Adipocyte (in vitro differentiated cells): Measurements from ENCODE around the gene PACS2.

Experiments used
- DNase-seq: peaks from one replicate; pipeline ENCODE4 v3.0.0-alpha.2; 2015; ENCODE audit warnings: low read depth
- H3K27me3 ChIP-seq: replicated peaks from 2 replicates; pipeline ENCODE4 v1.7.0; 2013; ENCODE audit warnings: mild to moderate bottlenecking, low read length, moderate library complexity; ENCODE audit not compliant: control insufficient read depth, insufficient read depth
- H3K36me3 ChIP-seq: 2 replicates; pipeline ENCODE4 v1.7.0; 2013; ENCODE audit warnings: low read length, mild to moderate bottlenecking, moderate library complexity; ENCODE audit not compliant: control insufficient read depth, insufficient read depth, severe bottlenecking
- H3K4me1 ChIP-seq: 2 replicates; pipeline ENCODE4 v1.7.0; 2013; ENCODE audit warnings: mild to moderate bottlenecking, low read length, moderate library complexity; ENCODE audit not compliant: control insufficient read depth, insufficient read depth
- H3K4me3 ChIP-seq: 2 replicates; pipeline ENCODE4 v1.7.0; 2013; ENCODE audit warnings: mild to moderate bottlenecking, low read length, moderate library complexity
- H3K9ac ChIP-seq: 2 replicates; pipeline ENCODE4 v1.7.0; 2013; ENCODE audit warnings: mild to moderate bottlenecking, low read length, moderate library complexity
- H3K9me3 ChIP-seq: 2 replicates; pipeline ENCODE4 v1.7.0; 2013; ENCODE audit warnings: mild to moderate bottlenecking, low read length, moderate library complexity; ENCODE audit not compliant: control insufficient read depth

Gene PACS2

GRCh38 chr14:105305345-105305744, 9.2 kb upstream of the PACS2 start:
- no peaks in the 10 kb centered on the region for H3K36me3 ChIP-seq
- H3K4me1 ChIP-seq = no peaks in the 10 kb centered on the region
- no peak for DNase-seq
- H3K9ac ChIP-seq = no peak overlapping the region
- no peak overlapping the region for H3K4me3 ChIP-seq
- no peaks in the 10 kb centered on the region for H3K27me3 ChIP-seq
- no peaks in the 10 kb centered on the region for H3K9me3 ChIP-seq

GRCh38 chr14:105305791-105306190, 8.8 kb upstream of the PACS2 start:
- Histone ChIP-seq H3K4me1 (no peaks in the 10 kb centered on the region), H3K36me3 (no peaks in the 10 kb centered on the region), H3K9ac (no peak overlapping the region), H3K4me3 (no peak overlapping the region), H3K9me3 (no peaks in the 10 kb centered on the region), H3K27me3 (no peaks in the 10 kb centered on the region)
- no peak for DNase-seq

- no peaks in the 10 kb centered on the region for H3K36me3 ChIP-seq
- DNase-seq = no peak
- no peaks in the 10 kb centered on the region for H3K4me1 ChIP-seq
- H3K27me3 ChIP-seq = no peaks in the 10 kb centered on the region
- no peaks in the 10 kb centered on the region for H3K9me3 ChIP-seq
- H3K4me3 ChIP-seq = no peak overlapping the region
- H3K9ac ChIP-seq = no peak overlapping the region
Observed at GRCh38 chr14:105307052-105307727, 7.4 kb upstream of the PACS2 start.

DNA sequence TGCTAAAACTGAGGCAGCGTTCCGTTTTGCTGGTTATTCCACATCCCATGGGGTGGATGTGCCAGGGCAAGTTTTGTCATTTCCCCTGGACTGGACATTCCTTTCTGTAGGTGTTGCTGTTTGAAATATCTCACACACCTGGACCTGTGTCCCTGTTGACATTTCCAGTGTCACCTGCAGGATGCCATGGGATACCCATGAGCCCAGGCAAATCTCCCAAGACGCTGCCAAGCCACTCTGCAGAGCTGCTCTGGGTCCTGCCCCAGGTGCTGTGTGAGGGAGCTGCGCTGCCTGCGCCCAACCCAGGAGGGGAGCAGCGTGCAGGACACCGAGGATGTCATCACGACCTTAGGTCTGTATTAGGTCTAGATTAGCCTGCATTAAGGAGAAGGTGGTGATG, 5.2 kb upstream of the PACS2 start:
- no peak for DNase-seq
- Histone ChIP-seq H3K36me3 (no peaks in the 10 kb centered on the region), H3K4me3 (no peak overlapping the region), H3K27me3 (no peaks in the 10 kb centered on the region), H3K4me1 (peaks cover 9% of the 10 kb centered on the region), H3K9ac (no peak overlapping the region), H3K9me3 (no peaks in the 10 kb centered on the region)

- Histone ChIP-seq H3K9ac (no peak overlapping the region), H3K9me3 (no peaks in the 10 kb centered on the region), H3K4me3 (no peak overlapping the region), H3K36me3 (no peaks in the 10 kb centered on the region), H3K27me3 (no peaks in the 10 kb centered on the region), H3K4me1 (peaks cover 23% of the 10 kb centered on the region)
- no peak for DNase-seq
Observed at GRCh38 chr14:105311838-105312237, 2.7 kb upstream of the PACS2 start.

- Histone ChIP-seq H3K4me3 (peak overlapping the region; percentile 67), H3K27me3 (no peaks in the 10 kb centered on the region), H3K36me3 (no peaks in the 10 kb centered on the region), H3K9ac (peak overlapping the region; percentile 86), H3K4me1 (peaks cover 35% of the 10 kb centered on the region), H3K9me3 (no peaks in the 10 kb centered on the region)
- no peak for DNase-seq
Observed at GRCh38 chr14:105312973-105313372, 1.6 kb upstream of the PACS2 start.

DNA sequence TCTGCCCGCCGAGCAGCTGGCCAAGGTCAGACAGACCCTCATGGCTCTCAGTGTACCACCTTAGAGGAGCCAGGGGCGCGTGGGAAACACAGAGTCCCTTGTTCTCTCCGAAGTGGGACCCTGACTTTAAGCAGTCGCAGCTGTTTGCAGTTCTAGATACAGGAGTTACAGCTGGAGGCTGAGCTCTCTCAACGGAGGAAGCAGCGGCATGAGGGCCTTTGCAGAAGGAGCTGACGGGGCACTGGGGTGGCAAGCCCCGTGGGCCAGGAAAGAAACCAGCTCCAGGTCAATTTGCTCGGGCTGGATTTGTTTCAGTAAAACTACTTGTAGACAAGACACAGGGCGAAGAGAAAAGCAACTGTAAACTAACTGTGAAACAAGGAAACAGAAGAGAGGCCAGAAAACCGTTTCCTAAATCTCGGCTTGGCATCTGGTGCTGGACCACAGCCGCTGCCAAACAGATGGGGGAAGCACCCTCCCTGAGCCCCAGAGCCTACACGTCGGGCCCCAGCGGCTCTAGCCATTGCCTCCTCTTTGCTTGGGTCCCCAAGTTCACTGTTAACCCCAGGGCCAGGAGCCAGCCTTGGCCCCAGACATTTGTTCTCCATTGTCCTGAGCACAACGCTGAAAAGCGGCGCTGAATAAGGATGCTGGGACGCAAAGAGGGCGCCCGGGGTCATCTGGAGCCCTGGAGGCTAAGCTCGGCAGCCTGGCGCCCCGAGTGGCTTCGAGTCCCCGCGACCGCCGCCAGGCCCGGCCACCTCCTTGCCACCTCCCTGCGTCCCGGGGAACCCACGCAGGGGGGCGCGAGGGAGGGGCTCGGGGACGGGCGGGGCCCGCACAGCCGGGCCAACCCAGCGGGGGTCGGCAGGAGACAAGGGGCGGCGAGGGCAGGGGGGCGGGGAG, 914 bp upstream of the PACS2 start:
- peaks cover 36% of the 10 kb centered on the region for H3K4me1 ChIP-seq
- no peaks in the 10 kb centered on the region for H3K36me3 ChIP-seq
- peak; percentile 32 for DNase-seq
- peak overlapping the region; percentile 67 for H3K4me3 ChIP-seq
- H3K27me3 ChIP-seq = no peaks in the 10 kb centered on the region
- peak overlapping the region; percentile 86 for H3K9ac ChIP-seq
- H3K9me3 ChIP-seq = no peaks in the 10 kb centered on the region

DNA sequence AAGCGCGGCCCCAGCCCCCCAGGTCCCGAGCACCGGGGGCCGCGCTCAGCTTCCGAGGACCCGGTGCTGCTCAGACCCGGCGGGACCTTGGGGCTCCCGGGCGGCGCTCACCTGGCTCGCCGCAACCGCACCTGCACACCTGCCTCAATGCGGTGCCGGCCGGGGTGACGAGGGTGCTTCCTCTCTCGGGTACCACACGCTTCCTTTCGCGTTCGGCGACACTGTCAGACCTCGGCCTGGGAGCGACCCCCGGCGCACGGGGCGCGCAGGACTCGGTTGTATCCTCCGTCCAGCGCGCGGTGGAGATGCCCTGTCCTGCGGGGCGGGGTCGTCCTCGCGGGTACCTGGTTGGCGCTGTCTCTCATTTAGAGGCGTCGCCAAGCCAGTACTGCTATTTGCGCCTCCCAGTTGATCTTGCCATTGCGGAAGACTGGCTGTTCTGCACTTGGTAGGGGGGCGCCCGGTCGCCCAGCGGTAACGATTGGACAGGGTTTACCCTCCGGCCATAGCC, 718 bp downstream of the PACS2 start:
- H3K4me3 ChIP-seq = peak overlapping the region; percentile 91
- peak overlapping the region; percentile 81 for H3K9ac ChIP-seq
- no peaks in the 10 kb centered on the region for H3K27me3 ChIP-seq
- H3K9me3 ChIP-seq = no peaks in the 10 kb centered on the region
- no peaks in the 10 kb centered on the region for H3K36me3 ChIP-seq
- peak; percentile 50 for DNase-seq
- H3K4me1 ChIP-seq = peaks cover 36% of the 10 kb centered on the region

DNA sequence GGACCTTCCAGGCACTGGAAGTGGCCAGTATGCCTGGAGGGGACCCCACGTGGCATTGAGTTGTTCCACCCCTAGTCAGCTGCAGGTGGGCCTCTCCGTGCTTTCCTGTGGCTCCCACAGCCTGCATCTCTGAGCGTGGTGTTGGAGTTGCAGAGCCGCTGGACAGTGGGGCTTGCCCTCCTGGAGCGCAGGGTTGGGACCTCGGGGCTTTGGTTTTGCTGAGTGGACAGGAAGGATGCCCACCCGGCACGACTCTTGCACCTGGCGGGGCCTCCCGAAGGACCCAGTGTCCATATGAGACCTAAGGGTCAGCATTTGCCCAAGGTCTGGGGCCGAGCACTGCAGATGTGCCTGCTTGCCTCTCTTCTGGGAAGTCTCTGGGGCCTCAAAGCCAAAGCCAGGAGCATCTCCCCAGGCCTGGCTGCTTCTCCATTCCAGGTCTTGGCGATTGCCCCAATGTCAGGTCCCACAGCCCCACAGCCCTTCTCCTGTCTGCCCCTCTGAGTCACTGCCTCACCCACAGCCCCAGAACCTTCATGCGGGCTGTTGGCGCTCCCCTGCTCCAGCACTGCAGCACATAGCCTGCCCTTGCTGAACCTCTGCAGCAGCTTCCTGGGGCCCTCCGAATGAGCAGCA, 1.5 kb downstream of the PACS2 start:
- Histone ChIP-seq H3K27me3 (no peaks in the 10 kb centered on the region), H3K4me3 (peak overlapping the region; percentile 91)
- DNase-seq = peak; percentile 7

GRCh38 chr14:105316577-105316941, 2.0 kb downstream of the PACS2 start:
- H3K4me1 ChIP-seq = peaks cover 36% of the 10 kb centered on the region
- H3K4me3 ChIP-seq = peak overlapping the region; percentile 91
- DNase-seq = no peak
- no peaks in the 10 kb centered on the region for H3K36me3 ChIP-seq
- H3K27me3 ChIP-seq = no peaks in the 10 kb centered on the region
- peak overlapping the region; percentile 76 for H3K9ac ChIP-seq
- H3K9me3 ChIP-seq = no peaks in the 10 kb centered on the region

More for the DNA sequence above, 1.5 kb downstream of the PACS2 start:
- peaks cover 36% of the 10 kb centered on the region for H3K4me1 ChIP-seq
- no peaks in the 10 kb centered on the region for H3K36me3 ChIP-seq
- H3K9ac ChIP-seq = peak overlapping the region; percentile 81
- H3K9me3 ChIP-seq = no peaks in the 10 kb centered on the region

GRCh38 chr14:105316968-105317510, 2.5 kb downstream of the PACS2 start:
- Histone ChIP-seq H3K4me3 (peak overlapping the region; percentile 71), H3K27me3 (no peaks in the 10 kb centered on the region), H3K36me3 (no peaks in the 10 kb centered on the region), H3K9ac (peak overlapping the region; percentile 76), H3K9me3 (no peaks in the 10 kb centered on the region), H3K4me1 (peaks cover 36% of the 10 kb centered on the region)
- peak; percentile 4 for DNase-seq
